Measurements from ENCODE around the gene TMEM223.
"Not testable (repeated sequence)": the region's sequence is repeated elsewhere in the genome, so short reads cannot be mapped to it uniquely, and the experiment has no call there.

Gene TMEM223

GRCh38 chr11:62752994-62753735 lies 38.6 kb downstream of the TMEM223 start:
- no peak for DNase-seq (ENCODE audit: low spot score)

DNA sequence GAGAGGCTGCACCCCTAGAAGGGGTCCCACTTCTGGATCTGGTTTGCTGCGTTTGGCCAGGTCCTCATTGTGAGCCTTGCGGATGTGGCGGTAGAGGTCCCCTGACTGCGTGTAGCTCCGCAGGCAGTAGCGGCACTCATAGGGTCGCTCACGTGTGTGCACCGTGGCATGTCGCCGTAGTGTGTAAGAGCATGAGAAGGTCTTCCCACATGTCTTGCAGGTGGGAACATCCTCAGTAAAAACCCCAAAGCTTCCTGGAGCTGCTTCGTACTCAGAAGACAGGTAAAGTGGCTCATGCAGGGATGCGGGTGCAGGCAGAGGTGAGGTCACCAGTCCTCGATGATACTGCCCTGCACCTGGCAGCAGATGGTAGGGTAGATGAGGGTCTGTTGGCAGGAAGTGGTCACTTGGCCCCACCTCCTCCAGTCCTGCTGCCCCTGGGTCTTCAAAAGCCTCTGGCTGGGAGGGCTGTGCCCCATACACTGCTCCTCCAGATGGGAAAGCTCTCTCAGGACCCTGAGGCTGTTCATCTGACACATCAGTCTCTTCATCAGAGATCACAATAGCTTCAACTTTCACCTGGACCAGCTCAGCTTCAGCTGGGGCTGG lies 39.5 kb downstream of the TMEM223 start:
- no peak for DNase-seq (ENCODE audit: low spot score)

GRCh38 chr11:62749931-62750330 lies 41.9 kb downstream of the TMEM223 start:
- DNase-seq (ENCODE audit: low spot score): not testable (repeated sequence)

GRCh38 chr11:62747475-62748160 lies 44.2 kb downstream of the TMEM223 start:
- peak; percentile 41 for DNase-seq (ENCODE audit: low spot score)

All from Ammon's horn (tissue), 1 donor.